PC-3 (cell line): ENCODE data around the gene DMAC1. TPM values are rescaled to one million over a fixed set of nuclear protein-coding genes. Genes with fewer than 3 reads are reported as not detected.

Source experiments
- ATAC-seq: fragments of 200-7000 bp; cut with Tn5 transposase; 2 replicates; pipeline ENCODE4 v1.9.1; 2020; ENCODE audit warnings: mild to moderate bottlenecking, moderate library complexity
- BruUV-seq: library from RNA; stranded (reverse); fragments of 400-500 nt; replicated peaks from 2 replicates; lab custom pipeline; 2021; lab: Mats Ljungman, UMichigan
- CTCF ChIA-PET: fragments of 300-600 bp; sonication (Branson Sonifier 250); formaldehyde crosslinking; loops from one replicate; lab custom pipeline; 2022; ENCODE audit warnings: antibody characterized with exemption; lab: Charles Lee
- POLR2A ChIA-PET: fragments of 300-600 bp; sonication (Branson Sonifier 250); formaldehyde crosslinking; loops from one replicate; lab custom pipeline; 2022; ENCODE audit warnings: antibody characterized with exemption; ENCODE audit not compliant: unreplicated experiment; lab: Charles Lee
- DNase-seq: peaks from one replicate; pipeline ENCODE4 v3.0.0-alpha.2; 2015
- H2AFZ ChIP-seq: fragments of 300-600 bp; sonication (generic); 2 replicates; pipeline ENCODE4 v1.6.0; 2016; ENCODE audit warnings: antibody characterized with exemption, low read length
- H3F3A ChIP-seq: fragments of 300-600 bp; sonication (generic); one replicate; pipeline ENCODE4 v1.6.0; 2017; ENCODE audit warnings: antibody characterized with exemption, low read length, control low read depth, mild to moderate bottlenecking; ENCODE audit not compliant: unreplicated experiment
- H3K27ac ChIP-seq: fragments of 300-600 bp; sonication (generic); 2 replicates; pipeline ENCODE4 v1.5.1; 2016; ENCODE audit warnings: mild to moderate bottlenecking, low read length
- H3K27me3 ChIP-seq: fragments of 300-600 bp; sonication (generic); 2 replicates; pipeline ENCODE4 v1.6.1; 2016; ENCODE audit warnings: low read length, mixed read lengths
- H3K36me3 ChIP-seq: fragments of 300-600 bp; sonication (generic); 2 replicates; pipeline ENCODE4 v1.6.1; 2016; ENCODE audit warnings: low read depth, mixed run types, low read length, mixed read lengths
- H3K4me1 ChIP-seq: fragments of 300-600 bp; sonication (generic); 2 replicates; pipeline ENCODE4 v1.5.1; 2016; ENCODE audit warnings: low read length; ENCODE audit not compliant: insufficient read depth
- H3K4me2 ChIP-seq: fragments of 300-600 bp; sonication (generic); 2 replicates; pipeline ENCODE4 v1.6.0; 2016; ENCODE audit warnings: low read length
- H3K4me3 ChIP-seq: fragments of 300-600 bp; sonication (generic); 2 replicates; pipeline ENCODE4 v1.5.1; 2016; ENCODE audit warnings: mild to moderate bottlenecking, low read length, mixed read lengths
- H3K79me2 ChIP-seq: fragments of 300-600 bp; sonication (generic); 2 replicates; pipeline ENCODE4 v1.6.1; 2017; ENCODE audit warnings: low read length, mixed read lengths
- H3K9ac ChIP-seq: fragments of 300-600 bp; sonication (generic); 2 replicates; pipeline ENCODE4 v1.6.0; 2016; ENCODE audit warnings: mild to moderate bottlenecking, low read length
- H3K9me2 ChIP-seq: fragments of 300-600 bp; sonication (generic); replicated peaks from 2 replicates; pipeline ENCODE4 v1.6.1; 2016; ENCODE audit warnings: mixed run types, low read length, mixed read lengths
- H3K9me3 ChIP-seq: fragments of 300-600 bp; sonication (generic); 2 replicates; pipeline ENCODE4 v1.6.1; 2016; ENCODE audit warnings: low read length, mixed read lengths
- H4K20me1 ChIP-seq: fragments of 300-600 bp; sonication (generic); 2 replicates; pipeline ENCODE4 v1.6.1; 2016; ENCODE audit warnings: low read length, mixed read lengths
- CTCF ChIP-seq: fragments of 300-600 bp; sonication (generic); conservative IDR thresholded peaks from 2 replicates; pipeline ENCODE4 v1.5.1; 2017; ENCODE audit warnings: antibody characterized with exemption, low read depth, mild to moderate bottlenecking, low read length
- EZH2 ChIP-seq: fragments of 300-600 bp; sonication (generic); IDR thresholded peaks from one replicate; pipeline ENCODE4 v1.6.1; 2017; ENCODE audit warnings: antibody characterized with exemption, mild to moderate bottlenecking, low read length; ENCODE audit not compliant: unreplicated experiment
- EZH2phosphoT487 ChIP-seq: fragments of 300-600 bp; sonication (generic); IDR thresholded peaks from 2 replicates; pipeline ENCODE4 v1.6.1; 2018; ENCODE audit warnings: mild to moderate bottlenecking, antibody characterized with exemption, low read length, borderline replicate concordance
- intact Hi-C: fragments of 100-400 bp; cut with micrococcal nuclease; formaldehyde crosslinking; loops from 2 replicates; pipeline ENCODE4 v1.9.0; 2023
- total RNA-seq: library from RNA; depleted of rRNA; stranded (reverse); fragments of >200 nt; gene quantifications from 2 replicates; pipeline ENCODE4 v1.2.3, GENCODE V29; 2014

DMAC1 gene
- total RNA-seq, 1 experiment from 2014 or later = 20.1 TPM

GRCh38 chr9:7778851-7779600 is 20.6 kb downstream of the DMAC1 start:
- H4K20me1 ChIP-seq = no peaks in the 10 kb centered on the region
- ATAC-seq (no peak), DNase-seq (no peak)
- H3K36me3 ChIP-seq = no peaks in the 10 kb centered on the region
- BruUV-seq = no TSS peak
- no peaks in the 10 kb centered on the region for H3K9me3 ChIP-seq
- no peak overlapping the region for H3K9ac ChIP-seq
- no peaks in the 10 kb centered on the region for H3K27me3 ChIP-seq
- H2AFZ ChIP-seq = no peak overlapping the region
- H3F3A ChIP-seq = no peaks in the 10 kb centered on the region
- POLR2A ChIA-PET = no interaction called here
- H3K4me3 ChIP-seq = no peak overlapping the region
- intact Hi-C loops = no loop called here
- no peaks in the 10 kb centered on the region for H3K9me2 ChIP-seq
- H3K27ac ChIP-seq = no peak overlapping the region
- TF ChIP-seq EZH2phosphoT487 (no peak), EZH2 (no peak), CTCF (no peak)
- H3K79me2 ChIP-seq = no peaks in the 10 kb centered on the region
- H3K4me2 ChIP-seq = no peak overlapping the region
- CTCF ChIA-PET = no interaction called here
- H3K4me1 ChIP-seq = no peaks in the 10 kb centered on the region

DNA sequence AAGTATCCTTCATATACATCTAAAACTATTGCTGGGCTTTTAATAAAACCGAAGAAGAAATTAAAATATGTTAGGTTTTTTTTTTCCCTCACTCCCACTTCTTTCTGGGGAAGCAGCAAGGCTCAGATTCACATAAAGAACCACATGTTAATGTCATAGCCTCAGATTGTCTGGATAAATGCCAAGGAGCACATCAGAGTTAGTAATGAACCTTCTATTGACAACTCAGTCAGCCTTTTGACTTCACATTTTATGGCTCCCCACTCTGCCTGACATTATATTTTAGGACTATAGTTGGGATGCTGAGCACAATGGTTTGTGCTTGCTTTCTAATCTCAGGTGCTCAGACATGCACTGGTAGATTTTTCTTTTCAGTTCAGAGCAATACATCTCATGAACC is 21.8 kb downstream of the DMAC1 start:
- no peak for ATAC-seq
- Histone ChIP-seq H3K4me2 (no peak overlapping the region), H3F3A (no peaks in the 10 kb centered on the region), H3K9ac (no peak overlapping the region), H3K79me2 (no peaks in the 10 kb centered on the region), H3K4me1 (no peaks in the 10 kb centered on the region), H3K9me3 (no peaks in the 10 kb centered on the region), H3K27me3 (no peaks in the 10 kb centered on the region), H4K20me1 (no peaks in the 10 kb centered on the region), H3K4me3 (no peak overlapping the region), H3K9me2 (no peaks in the 10 kb centered on the region), H3K36me3 (no peaks in the 10 kb centered on the region), H2AFZ (no peak overlapping the region), H3K27ac (no peak overlapping the region)
- CTCF ChIA-PET = no interaction called here
- BruUV-seq = no TSS peak
- peak; percentile 13 for DNase-seq
- TF ChIP-seq CTCF (no peak), EZH2 (no peak), EZH2phosphoT487 (no peak)
- intact Hi-C loops = no loop called here
- POLR2A ChIA-PET = no interaction called here

- no peaks in the 10 kb centered on the region for H3K36me3 ChIP-seq
- no peak overlapping the region for H2AFZ ChIP-seq
- DNase-seq (no peak), ATAC-seq (no peak)
- no peaks in the 10 kb centered on the region for H3K4me1 ChIP-seq
- no peak overlapping the region for H3K27ac ChIP-seq
- no TSS peak for BruUV-seq
- POLR2A ChIA-PET = no interaction called here
- H3K27me3 ChIP-seq = no peaks in the 10 kb centered on the region
- H3K4me2 ChIP-seq = no peak overlapping the region
- H4K20me1 ChIP-seq = no peaks in the 10 kb centered on the region
- no peaks in the 10 kb centered on the region for H3K79me2 ChIP-seq
- H3K9ac ChIP-seq = no peak overlapping the region
- CTCF ChIA-PET = no interaction called here
- TF ChIP-seq EZH2phosphoT487 = no peak
- no peak for TF ChIP-seq EZH2
- TF ChIP-seq CTCF = no peak
- intact Hi-C loops = no loop called here
- no peak overlapping the region for H3K4me3 ChIP-seq
- no peaks in the 10 kb centered on the region for H3F3A ChIP-seq
- no peaks in the 10 kb centered on the region for H3K9me3 ChIP-seq
- no peaks in the 10 kb centered on the region for H3K9me2 ChIP-seq
Observed at GRCh38 chr9:7770111-7770510, 29.5 kb downstream of the DMAC1 start.
